HG03354 (cell line): ENCODE results near the gene PRDM12.

Experiments used
- ATAC-seq: cut with Tn5 transposase; IDR thresholded peaks from one replicate; pipeline ENCODE4 v1.9.1; 2021; ENCODE audit warnings: mild to moderate bottlenecking; ENCODE audit not compliant: unreplicated experiment, poor library complexity, severe bottlenecking

The PRDM12 gene

DNA sequence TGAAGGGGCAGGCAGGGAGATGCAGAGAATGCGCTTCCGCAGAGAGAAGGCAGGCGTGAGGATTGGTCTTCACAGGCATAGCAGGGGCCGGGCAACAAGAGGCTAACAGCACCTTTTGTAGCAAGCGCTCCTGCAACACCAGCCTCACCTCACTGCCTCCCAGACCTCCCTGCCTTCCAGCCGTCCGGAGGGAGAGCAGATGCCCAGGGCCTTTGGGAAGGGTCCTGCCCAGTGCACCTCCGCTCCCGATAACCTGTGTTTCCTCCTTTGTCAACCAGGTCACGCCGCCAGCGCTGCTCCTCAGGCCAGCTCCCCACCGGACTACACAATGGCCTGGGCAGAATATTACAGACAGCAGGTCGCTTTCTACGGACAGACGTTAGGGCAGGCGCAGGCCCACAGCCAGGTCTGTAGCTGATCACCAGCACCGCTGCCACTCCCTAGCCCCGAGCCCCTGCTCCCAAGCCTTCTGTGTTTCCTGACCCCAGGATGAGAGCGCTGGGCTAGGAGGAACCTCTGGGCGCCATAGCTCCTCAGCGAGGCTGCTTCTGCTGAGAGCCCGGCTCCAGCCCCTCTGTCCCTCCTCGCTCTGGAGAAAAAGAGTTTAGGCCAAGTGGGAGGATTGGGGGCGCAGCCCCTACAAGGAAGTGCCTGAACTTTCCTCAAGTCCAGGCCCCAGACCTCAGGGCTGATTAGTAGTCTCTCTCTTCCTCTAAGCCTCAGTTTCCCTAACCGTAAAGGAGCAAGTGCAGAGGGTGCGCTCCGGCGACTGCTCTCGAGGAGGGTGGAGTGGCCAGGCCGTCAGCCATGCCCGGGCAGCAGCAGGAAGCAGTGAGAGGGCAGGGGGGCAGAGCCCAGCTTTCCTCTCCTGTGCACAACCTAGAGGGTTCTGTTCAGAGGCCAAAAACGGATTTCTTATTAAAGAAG, 28.4 kb upstream of the PRDM12 start:
- ATAC-seq, result no peak

DNA sequence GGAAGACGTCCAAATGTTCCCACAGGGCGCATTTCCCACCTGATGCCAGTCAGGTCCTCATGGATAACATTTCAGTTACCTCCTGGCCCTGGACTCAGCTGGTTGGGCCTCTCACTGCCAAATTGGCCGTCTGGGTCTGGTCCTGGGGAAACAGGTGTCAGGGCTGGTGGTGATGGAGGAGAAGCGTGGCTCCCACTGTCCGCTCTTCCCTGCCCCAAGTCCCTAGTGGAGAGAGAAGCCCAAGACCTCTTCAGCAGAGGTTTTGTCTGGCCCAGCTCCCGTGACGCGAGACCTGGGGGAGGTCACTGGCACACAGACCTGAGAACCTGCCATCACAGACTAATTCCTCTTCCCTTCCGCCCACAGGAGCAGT, 27.8 kb upstream of the PRDM12 start:
- ATAC-seq, result no peak

DNA sequence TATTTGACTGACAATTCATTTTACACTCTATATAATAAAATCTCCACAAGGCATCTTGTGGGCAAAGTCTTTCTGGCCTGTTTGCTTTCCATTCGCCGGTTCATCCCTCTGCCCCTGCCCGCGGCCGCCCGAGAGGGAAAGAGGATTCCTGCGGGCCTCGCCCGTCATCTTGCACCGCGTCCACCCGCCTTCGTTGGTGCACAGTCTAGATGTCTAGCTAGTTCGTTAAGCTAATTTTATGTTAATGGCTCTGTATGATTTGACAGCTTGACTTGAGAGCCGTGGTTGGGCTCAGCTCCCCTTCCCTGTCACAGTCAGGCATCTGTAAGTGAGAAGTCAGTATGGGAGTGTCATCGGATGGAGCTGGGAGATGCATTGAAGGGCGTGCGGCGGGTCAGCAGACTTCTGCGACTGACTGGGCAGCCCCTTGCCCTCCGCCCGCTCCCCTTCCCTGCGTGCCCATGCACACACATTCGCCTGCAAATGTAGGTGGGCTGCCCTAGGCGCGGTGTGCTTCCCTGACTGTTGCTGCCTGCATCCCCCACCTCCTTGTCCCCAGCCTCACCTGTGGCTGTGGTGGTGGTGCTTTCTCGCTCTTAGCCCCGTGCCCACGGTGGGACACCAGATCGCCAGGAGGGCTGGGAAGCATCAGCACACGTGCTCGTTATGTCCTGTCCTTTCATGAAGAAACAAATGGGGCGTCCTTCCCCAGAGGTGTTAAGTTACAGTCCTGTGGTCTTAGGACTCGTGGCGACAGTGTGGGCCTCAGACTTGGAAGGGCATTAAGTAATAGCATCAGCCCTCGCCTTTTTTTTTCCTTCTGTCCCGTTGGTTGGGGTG, 25.9 kb upstream of the PRDM12 start:
- ATAC-seq, result no peak

DNA sequence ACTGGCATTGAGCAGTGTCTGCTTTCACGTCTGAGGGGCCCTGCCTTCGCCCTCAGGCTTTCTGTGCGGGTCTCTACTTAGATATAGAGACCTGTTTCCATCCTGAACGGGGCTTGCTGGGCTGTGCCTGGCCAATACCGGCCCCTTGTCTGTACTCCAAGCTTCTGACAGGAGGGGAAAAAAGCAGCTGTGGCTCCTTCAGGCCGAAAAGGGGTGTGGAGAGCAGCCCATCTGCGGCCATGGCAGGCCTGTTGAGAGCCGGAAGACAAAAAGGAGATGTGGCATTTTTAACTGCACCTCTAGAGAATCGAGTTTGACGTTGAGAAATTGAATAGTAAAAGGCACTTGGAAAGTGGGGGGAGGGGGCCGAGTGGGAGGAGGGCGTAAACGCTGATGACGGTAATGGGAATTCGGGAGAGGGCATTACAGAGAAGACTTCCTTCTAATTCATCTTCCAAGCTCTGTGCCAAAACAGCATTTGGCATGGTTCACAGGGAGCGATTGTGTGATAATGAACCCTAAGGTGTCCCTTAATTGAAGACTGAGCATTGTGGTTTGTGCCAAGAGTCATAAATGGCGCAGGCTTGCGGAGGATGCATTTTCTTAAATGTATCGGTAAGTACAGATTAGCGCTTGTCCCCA, 25.1 kb upstream of the PRDM12 start:
- ATAC-seq, result no peak

DNA sequence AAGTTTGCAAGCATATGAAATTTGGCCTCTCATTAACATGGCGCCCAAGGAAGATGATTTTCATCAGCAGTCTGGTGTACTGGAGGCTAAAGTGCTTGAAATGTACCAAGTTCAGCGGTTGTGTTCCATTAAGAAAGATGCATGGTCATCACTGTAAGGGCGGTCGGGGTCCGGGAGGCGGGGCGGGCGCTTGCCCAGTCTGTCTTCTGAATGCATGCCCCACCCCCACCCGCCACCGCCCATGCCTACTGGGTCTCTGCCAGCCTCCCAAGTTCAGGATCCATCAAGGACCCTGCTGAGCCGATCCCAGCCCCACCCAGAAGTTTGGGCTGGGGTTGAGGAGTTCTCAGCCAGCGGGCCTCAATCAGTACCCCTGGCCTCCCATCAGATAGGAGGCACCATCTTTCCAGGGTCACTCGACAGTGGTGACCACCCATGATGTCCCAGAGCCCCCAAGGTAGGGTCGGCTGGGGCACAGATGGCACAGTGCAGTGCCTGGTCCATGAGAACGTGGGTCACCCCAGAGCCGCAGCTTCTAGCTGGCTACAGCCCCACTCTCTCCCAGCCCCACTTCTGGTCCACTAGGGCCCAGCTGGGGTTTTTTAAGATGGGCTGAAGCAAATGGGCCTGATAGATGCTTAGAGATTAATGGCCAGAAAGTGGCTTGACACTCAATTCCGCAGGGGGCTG, 24.4 kb upstream of the PRDM12 start:
- ATAC-seq, result no peak

DNA sequence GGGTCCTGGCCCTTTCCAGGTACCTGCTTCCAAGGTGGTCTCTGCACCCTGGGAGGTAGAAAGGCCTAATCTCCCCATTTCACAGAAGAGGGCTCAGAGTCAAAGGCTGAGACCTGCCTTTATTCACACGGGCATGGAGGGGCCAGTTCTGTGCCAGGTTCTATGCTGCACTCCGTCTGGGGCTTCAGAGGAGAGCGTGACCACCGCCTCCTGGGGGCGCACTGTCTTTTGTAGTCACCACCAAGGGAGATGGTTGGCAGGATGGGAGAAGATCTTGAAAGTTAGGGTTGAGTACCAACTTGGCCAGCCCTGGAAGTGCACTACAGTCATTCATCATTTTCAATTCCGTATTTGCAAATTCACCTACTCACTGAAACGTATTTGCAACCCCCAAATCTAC, 23.7 kb upstream of the PRDM12 start:
- no peak for ATAC-seq

DNA sequence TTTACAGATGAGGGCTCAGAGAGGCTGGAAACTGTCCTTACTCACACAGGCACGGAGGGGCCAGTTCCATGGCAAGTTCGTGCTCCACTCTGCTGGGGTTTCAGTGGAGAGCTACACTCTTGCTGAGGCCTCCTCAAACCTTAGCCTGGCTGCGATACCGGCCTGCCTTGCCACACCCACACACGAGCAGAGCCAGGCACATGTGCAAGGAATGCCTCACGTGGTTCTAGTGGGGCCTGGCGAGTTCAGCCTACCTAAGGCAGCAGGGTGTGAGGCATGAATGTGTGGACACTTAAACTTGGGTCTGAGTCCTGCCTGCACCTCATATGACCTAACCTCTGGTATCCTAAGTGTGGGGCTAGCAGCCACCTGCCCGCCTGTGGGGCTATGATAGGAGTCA, 21.5 kb upstream of the PRDM12 start:
- no peak for ATAC-seq

DNA sequence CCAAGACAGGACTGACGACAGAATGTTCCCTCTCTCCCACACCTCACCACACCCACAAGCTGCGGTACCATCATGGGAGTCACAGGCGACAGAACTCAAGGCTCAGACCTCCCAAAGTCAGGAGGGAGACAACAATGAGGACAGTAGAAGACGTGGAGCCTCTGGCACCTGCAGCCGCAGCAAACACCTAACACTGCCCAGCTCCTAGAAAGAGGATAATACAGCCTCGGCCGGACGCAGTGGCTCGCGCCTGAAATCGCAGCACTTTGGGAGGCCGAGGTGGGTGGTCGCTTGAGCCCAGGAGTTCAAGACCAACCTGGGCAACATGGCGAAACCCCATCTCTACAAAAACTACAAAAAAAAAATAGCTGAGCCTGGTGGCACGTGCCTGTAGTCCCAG, 13.2 kb upstream of the PRDM12 start:
- ATAC-seq, result no peak

DNA sequence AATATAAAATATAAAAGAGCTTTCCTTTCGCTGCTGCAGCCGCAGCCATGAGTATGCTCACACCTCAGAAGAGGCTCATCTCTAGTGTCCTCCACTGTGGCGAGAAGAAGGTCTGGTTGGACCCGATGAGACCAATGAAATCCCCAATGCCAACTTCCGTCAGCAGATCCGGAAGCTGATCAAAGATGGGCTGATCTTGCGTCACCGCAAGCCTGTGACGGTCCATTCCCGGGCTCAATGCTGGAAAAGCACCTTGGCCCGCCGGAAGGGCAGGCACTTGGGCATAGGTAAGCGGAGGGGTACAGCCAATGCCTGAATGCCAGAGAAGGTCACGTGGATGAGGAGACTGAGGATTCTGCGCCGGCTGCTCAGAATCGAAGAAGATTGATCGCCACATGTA, 12.6 kb upstream of the PRDM12 start:
- ATAC-seq, result no peak

DNA sequence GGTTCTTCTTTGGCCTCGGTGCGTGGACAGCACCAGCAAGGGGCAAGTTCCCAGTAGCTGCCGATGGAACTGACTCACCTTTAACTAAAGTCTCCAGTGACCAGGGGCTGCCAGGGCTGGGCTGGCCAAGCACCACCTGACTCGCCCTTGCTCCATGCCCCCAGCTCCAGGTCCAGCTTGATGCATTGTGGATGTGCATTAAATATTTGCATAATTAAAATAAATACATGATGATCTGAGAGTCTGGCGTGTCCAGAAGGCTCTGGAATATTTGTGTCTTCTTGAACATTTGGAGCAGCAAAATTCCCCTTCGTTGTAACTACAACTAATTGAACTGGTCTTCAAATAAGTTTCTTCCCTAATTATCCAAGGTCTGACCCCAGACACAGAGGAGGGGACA, 9.5 kb upstream of the PRDM12 start:
- no peak for ATAC-seq

DNA sequence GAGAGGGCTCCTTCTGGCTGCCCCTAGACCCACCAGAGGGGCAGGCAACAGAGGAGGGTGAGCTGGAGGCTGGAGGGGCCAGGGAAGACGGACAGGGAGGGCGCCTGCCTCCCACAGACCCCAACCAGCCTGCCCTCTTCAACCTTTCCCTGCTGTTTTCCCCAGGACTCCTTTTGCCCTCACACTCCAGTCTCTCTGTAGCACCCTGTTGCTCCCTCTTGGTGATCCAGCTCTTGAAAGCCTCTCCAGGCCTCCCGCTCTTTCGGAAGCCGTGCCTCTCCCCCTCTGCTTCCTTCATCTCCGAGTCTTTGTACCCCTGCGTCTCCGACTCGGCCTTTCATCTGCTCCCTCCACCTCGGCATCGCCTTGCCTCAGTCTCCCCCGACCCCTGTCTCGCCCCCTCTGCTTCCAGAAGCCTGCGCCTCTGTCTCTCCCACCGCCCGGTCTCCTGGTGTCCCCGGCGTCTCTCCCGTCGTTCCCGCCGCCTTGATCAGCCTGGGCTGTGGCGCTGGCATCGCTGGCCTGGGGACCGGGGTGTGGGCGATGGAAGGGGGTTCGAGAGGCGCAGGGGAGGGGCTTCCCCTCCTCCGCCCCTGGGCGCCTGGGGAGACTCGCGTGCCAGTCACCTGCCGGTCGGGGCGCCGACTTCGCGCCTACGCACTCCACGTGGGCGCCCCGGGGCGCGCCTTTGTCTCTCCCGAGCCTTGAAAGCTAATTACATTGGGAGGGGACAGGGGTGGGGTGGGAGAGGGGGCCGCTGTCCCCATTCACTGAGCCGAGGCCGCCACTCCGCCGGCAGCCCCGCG, 5.3 kb upstream of the PRDM12 start:
- ATAC-seq, result no peak

DNA sequence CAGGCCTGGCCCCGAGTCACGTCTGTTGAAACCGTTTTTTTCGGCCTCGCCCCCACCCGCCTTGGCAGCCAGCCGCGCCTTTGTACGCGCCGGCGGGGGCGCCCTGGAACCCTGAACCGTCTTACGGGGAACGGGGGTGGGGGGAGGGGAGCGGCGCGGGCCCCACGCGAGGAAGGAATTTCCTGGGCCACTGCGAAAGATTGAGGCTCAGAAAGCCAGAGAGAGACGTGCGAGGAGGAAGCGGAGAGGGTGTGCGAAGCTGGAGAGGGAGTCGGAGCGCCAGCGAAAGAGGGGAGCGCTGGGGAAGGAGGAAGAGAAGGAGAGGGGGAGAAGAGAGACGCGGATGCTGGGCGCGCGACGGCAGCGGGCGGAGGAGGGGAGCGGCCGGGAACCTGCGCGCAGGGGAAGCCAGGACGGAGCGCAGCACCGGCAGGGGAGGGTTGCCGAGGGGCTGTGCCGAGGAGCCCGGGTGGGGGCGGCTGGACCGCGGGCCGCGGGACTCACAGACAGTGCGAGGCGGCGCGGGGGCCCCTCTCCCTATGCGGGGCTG, 4.6 kb upstream of the PRDM12 start:
- ATAC-seq, result no peak

DNA sequence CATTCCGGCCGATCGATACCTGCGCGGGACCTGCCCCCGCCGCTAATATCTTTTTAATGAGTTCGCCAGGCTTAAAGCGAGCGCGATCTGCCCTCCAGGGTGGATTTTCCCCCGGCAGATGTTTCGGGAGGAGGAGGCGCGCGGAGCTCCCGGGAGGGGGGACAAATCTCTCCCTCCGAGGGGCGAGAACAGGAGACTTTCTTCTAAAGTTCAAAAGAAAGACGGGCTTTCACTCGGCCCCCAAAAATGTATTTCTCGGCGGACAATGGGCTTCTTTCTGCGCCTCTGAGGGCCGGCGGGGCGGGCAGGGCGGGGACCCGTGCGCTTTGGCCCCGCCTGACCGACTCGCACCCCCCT, 4.1 kb upstream of the PRDM12 start:
- ATAC-seq, result no peak

DNA sequence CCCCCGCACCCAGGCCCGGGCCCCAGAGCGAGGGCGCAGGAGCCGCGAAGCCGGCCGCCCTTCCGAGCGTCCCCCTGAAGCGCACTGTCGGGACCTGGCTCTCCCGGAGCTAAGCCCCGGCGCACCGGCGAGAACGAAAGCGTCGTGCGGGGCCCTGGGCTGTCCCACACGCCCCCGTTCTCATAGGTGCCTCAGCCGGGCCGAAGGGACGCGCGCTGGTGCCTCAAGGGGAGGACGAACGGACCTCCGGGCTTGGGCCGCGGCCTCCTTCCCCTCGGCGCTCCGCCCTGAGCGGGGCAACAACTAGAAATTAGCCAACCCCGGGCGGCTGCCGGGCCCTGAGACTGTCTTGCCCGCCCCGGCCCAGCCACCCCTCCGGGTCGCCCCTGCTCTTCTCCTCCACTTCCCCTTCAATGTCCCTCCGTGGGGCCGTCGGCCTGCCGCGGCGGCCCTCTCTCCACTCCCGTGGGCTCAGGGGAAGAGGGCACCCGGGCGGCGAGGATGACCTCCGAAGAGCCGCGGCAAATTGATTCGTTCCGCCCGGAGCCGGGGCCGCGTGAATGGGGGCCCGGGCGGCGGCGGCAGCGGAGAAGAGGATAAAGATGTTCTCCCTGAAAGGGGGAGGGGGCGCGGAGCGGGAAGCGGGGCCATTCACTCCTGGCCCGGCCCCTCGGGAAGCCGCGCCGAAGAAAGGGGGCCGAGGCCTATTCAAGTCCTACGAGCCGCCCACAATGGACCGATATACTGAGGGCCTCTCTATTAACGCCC, 3.5 kb upstream of the PRDM12 start:
- ATAC-seq, result no peak

DNA sequence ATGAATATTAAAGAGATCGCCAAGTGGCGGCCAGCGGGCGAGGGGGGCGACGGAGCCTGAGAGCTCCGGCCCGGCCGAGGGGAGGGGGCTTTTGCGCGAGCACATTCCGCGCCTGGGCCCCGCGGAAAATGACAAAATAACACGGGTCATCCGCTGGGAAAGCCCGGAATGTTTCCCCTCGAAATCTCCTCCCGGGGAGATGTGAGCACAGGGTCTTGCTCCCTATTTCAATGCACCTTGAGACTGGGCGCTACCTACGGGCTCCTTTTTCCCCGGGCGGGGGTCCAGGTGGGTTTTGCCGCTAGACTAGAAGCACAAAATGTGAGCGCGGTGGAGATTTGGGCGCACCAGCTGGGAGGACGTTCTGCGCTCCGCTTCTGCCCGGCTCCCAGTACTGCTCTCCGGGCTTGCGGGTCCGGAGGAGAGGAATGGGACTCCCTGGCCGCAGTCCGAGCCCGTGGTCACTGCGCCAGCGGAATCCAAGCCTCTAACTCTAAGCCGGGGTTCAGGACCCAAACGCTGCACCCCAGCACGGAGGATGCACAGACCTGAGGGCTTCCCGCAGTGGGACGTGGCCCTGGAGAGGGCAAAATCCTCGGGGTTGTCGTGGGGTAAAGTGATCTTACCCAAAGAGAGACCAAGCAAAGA, 2.8 kb upstream of the PRDM12 start:
- no peak for ATAC-seq

DNA sequence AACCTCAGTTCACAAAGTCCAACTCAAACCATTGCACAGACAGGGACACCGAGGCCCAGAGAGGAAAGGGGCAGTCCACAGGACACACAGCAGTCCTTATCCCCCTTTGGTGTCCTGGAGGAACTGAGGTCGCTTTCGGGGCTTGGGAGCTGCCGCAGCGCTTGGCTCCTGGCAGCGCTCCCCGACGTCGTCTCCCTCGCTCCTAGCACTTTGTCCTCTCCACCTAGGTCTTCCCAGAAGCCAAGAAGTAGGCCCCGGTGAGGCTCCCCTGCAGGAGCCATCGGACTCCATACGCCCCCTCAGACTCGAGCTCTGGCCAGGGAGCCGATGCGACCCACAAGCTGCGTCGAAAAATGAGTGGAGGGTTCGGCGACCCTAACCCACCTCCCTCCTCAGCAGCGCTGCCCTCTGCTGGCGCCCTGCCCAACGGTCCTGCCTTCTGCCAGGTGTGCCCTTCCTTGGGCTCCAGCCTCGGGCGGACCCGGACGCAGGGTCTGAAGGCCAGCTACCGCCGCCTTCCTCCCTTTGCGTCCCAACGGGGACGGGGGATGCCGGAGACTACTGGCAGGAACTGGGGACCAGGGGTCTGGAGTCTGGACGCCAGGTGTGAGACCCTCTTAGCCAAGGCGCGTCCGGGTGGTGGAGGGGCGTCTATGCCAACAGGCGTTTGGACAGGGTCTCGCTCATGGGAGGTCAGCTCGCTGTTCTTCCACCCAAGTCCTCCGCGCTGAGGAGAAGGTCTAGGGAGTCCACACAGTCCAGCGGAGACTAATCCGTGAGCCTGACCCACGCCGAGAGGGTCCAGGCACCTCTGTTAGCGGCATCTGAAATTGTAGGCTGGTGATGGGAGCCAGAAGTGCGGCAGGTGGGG, 2.1 kb upstream of the PRDM12 start:
- ATAC-seq, result no peak

DNA sequence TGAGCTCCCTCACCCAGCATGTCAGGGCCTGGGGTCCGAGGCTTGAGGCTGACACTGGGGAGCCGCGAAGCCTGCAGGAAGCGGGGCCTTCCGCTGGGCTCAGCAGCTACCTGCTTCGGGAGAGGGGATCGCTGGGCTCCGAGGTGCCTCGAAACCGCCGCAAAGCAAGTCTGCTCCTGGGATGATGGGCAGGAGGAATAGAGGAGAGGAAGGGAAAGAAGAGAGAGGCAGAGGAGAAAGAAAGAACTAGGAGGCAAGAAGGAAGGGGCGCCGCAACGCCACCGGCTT, 1.5 kb upstream of the PRDM12 start:
- ATAC-seq, result no peak
